Peyer's patch (tissue), 4 donors: Measurements from ENCODE around the gene STAT4.

ENCODE experiments used
- CTCF ChIP-seq, 6 experiments: fragments of 450-650 bp in 4 of 6; fragments of 200-600 bp in 2 of 6; sonication (generic) in 1 of 6; IDR thresholded peaks; one replicate each; pipeline ENCODE4 v1.5.1; 2017 to 2019; ENCODE audit warnings: antibody characterized with exemption in 6 of 6, mild to moderate bottlenecking in 3 of 6, moderate library complexity in 1 of 6
- POLR2A ChIP-seq, 2 donors: fragments of 450-650 bp; IDR thresholded peaks; one replicate each; pipeline ENCODE4 v1.5.1; 2017; ENCODE audit warnings: antibody characterized with exemption in 2 of 2, mild to moderate bottlenecking in 2 of 2, moderate library complexity in 2 of 2

DNA sequence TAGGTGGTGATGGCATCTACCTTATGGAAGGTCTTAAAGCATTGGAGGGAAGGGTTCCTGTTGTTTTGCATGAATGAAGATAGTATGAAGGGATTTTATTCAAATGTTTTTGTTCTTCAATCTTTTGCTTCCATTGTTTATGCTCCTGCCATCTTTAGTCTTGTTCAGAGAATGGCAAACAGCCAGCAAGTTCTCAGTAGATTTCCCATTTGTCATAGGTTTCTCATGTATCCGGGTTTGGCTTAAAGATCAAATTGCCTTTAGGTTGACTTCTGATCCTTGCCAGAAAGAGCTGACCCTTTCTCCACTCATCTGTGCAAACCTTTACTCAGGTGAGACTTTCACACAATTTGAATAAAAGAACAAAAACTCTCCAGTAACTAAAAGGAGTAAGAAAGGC is 44.2 kb upstream of the STAT4 start:
- TF ChIP-seq CTCF (IDR thresholded peaks at IDR 0.05): no peak
- TF ChIP-seq POLR2A (IDR thresholded peaks at IDR 0.05): no peak
